Stimulated activated naive CD4-positive, alpha-beta T cell treated with Interleukin-2 at 50 U/mL for 16 hours (primary cell): ENCODE measurements around the gene HEATR3.

ENCODE experiments used
- DNase-seq: peaks from one replicate; lab custom pipeline; 2025; lab: John Stamatoyannopoulos, UW

Gene HEATR3

DNA sequence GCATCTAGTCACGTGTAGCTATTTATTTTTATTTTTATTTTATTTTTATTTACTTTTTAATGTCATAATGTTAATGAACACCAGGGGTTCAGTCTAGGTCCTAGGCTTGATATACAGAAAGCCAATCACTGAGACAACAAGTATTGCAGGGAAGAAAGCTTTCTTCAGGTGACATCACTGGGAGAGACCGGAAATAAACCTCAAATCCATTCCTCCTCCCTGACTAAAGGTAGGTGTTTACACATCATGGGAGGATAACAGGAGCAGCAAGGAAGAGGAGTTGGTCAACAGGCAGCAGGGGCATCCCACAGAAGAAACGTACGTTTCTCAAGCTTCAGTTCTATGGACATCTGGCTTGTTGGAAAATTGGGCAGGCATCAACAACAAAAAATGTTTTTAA, 9.5 kb upstream of the HEATR3 start:
- DNase-seq = no peak

DNA sequence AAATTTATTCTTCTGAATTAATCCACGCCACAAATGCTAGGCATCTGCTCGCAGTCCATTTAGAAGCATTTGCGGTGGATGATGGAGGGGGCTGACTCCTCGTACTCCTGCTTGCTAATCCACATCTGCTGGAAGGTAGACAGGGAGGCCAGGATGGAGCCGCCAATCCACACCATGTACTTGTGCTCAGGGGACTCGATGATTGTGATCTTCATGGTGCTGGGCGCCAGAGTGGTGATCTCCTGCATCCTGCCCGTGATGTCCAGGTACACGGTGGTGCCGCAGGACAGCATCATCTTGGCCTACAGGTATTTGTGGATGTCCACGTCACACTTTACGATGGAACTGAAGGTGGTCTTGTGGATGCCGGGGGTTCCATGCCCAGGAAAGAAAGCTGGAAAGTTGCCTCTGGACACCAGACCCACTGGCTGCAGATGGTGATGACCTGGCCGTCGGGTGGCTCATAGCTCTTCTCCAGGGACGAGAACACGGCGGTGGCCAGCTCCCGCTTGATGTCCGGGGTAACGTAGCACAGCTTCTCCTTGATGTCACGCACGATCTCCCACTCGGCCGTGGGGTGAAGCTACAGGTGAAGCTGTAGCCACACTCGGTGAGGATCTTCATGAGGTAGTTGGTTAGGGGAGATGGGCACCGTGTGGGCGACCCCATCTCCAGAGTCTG, 7.5 kb upstream of the HEATR3 start:
- no peak for DNase-seq

DNA sequence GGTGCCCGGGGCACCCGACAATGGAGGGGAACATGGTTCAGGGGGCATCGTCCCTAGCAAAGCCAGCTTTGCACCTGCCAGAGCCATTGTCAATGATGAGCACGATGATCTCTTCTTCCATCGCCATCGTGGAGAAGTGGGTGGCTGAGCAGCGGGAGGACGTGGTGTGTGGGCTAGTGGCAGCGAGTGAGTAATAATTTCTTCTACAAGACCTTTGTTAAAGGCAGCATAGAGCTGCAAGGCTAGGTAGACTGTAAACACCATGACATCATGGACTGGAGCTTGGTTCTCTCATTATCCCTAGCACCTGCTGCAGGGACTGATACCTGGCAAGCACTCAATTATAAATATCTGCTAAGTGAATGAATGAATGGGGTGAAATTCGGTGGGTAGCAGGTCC, 6.7 kb upstream of the HEATR3 start:
- DNase-seq = no peak

DNA sequence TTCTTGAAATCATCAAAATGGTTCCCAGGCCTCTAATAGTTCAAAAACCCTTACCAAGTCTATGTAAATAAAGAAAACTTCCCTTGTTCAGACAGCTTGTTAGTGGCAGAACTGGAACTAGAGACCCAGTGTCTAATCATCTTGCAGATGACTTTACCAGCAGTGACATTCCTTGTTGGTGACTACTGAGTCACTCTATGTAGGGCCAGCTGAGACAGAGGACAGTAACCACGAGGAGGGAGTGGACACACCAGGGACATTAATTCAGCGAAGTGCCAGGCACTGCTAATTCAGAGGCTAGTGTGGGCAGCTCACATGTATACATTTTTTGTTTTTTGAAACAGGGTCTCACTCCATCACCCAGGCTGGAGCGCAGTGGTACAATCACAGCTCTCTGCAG, 6.1 kb upstream of the HEATR3 start:
- no peak for DNase-seq

DNA sequence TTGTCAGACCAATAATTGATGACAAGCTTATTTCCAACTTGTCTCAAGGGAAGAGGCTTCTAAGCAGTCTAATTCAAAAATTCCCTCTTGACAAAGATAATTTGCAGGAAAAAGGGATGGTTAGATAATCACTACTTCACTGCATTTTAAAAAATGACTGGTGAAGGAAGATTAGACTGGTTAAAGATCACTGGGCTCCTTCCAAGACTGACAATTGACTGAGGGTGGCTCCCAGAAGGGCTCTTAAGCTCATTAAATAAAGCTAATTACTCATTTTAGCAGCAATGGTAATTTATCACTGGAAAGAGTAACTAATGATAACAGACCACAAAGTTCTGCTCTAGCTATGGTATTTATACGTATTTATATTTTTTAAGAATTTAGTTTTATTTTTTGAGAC, 4.4 kb upstream of the HEATR3 start:
- no peak for DNase-seq

DNA sequence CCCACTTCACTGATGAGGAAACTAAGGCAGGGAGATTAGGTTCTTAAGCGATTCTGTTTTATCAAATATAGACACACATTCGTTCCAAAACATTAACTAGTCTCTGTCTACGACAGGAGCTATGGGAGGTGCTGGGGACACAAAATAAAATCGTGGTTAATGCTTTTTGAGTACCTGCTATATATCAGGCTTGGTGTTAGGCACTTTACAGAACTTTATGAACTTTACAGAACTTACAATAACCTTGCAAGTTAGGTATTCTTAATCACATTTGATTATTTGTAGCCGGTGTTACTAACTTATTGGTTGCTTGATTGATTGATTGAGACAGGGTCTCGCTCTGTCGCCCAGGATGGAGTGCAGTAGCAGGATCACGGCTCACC, 538 bp upstream of the HEATR3 start:
- no peak for DNase-seq

DNA sequence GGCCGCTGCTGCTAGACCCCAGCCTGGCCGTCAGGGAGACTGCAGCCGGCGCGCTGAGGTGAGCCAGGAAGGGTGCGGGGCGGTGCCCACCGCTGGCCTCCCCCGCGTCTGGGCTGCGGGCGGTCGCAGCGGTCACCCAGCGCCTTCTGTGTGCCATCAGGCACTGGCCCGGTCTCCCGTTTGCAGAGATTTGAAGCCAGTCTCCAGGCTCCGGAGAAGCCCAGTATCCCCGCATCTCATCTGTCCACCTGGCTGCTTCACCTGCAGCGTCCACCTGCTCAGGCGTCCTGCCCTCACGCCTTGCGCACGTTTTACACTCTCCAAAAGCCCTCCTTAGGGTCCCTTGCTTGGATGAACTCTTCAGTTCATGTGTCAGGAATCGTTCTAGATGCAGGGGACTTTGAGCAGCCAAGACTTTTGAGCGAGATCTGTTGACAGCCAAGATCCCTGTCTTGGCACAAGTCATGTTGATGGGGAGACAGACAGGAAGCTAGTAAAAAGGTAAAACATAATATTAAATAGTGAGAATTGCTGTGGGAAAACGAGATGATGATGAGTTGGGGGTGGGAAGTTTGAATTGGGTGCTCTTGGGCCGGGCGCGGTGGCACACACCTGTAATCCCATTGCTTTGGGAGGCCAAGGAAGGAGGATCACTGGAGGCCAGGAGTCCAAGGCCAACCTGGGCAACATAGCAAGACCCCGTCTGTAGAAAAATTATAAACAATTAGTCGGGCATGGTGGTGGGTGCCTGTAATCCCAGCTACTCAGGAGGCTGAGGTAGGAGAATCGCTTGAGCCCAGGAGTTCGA, 916 bp downstream of the HEATR3 start:
- DNase-seq = no peak

DNA sequence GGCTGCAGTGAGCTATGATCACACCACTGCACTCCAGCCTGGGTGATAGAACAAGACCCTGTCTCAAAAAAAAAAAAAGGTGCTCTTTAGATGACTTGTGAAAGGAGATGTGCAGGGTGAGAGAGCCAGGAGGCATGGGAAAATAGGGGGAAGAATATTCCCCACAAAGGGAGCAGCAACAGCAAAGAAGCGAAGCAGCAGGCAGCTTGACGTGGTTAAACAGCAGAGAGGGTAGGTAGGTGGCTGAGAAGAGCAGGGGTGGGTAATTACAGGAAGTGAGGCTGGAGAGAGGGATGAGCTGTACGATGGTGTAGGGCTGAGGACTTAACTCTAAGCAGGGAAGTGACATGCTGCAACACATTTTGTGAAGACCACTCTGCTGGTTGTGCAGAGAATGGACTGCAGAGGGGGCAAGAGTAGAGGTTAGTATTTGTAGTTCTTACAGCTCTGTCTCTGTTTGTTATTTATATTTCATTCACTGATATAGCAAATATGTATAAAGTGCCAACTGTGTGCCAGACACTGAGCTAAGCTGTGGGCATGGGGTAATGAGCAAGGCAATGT, 1.6 kb downstream of the HEATR3 start:
- no peak for DNase-seq

DNA sequence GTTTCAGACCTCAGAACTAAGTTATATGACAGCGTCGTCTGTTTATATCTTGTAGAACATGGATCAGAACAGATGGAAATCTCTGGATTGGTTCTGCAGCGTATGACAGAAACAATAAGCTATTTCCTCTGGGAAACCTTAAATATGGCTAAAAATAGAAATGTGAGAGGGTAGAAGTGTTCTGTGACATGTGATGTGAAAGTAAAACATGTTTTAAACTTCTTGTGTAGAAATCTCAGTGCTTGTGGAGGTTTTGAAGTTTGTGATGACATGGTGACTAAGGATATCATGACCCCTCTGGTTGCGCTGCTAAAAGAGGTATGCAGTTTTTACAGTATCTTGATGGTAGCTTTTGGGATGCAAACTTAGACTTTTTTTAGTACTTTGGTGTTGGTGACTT, 2.8 kb downstream of the HEATR3 start:
- no peak for DNase-seq

DNA sequence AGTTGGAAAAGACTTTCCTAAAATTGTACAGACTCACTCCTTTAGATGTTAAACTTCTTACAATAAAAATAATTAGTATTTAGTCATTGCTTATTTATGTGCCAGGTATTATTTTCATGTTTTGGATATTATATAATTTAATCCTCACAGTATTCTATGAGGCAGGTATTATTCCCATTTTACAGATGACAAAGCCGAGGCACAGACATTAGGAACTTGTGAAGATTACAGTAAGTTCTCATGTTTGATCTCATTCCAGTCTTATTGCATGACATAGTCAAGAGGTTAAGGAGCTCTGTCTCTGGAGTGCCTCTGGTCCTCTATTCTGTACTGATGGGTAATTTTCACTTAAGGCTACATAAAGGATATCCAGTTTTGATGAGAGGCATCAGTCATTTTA, 3.3 kb downstream of the HEATR3 start:
- DNase-seq = no peak

DNA sequence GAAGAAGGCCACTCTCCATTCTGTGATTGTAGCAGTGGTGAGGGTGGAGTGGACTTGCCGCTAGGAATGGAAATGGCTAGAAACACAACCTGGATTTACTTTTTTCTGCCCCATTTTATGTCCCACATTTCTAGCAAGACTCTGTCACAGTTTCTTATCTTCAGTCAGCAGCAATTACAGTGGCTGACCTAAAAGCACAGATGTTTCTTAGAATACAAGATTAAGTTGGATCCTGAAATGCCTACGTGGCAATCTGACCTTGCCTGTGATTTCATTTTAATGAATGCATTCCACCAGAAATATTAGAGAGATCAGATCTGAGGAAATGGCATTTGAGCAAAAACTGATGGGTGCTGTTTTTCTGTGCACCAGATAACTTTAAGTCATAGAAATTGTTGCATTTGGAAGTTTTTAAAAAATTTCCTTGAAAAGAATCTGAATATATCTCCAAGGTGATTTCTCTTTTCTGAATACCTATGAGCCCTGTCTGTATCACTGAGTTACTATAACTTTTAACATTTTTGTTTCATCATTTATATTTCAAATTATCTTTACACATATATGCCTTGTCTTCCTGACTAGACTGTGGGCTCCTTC, 5.4 kb downstream of the HEATR3 start:
- DNase-seq = no peak

DNA sequence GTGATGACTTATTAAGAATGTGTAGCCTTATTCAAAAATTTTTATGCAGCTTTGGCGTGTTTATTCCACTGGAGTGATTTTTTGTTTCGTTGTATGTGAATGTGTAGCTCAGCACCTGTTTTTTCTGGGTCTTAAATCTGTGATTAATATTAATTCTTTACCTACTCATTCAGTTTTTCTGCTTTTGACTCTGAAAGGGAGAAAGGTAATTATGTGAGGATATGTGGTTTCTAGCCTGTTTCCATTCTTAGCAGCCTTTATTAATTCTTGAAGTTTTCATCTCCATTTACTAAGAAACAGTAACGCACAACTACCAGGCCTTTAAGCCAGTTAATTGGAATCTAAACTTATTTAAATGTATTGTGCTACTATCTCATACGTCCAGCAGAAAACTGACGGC, 7.0 kb downstream of the HEATR3 start:
- DNase-seq = no peak

DNA sequence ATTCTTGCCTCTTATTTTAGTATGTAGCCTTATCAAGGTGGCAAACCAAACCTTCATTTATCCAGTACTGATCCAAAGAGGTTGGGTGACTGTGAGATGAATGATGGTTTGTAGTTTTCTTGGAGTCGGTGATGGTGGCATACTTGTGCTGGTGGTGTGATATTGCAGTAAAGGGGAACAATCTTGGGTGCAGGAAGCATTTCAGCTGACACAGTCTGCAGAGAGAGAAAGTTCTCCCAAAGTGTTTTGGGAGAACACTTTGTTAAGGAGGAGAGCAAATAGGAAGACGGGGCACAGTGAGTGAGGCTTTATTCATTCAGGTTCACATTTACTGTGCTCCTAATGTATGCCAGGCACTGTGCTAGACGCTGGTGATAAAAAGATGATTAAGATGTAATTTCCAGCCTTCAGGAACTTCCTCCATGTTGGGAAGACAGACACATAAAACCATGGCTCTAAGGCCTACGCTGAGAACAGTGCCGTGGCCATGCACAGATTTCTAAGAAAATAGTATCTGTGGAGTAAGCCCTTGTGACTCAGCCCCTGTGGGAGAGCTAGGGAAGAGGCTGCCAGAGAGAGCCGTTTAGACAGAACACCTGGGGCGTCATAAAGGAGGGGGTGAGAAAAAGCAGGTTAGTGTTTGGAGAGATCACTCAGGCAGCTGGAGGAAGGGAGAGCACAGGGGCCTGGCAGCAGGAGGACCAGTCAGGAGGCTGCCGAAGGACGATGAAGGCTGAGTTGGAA, 13.8 kb downstream of the HEATR3 start:
- DNase-seq = no peak

DNA sequence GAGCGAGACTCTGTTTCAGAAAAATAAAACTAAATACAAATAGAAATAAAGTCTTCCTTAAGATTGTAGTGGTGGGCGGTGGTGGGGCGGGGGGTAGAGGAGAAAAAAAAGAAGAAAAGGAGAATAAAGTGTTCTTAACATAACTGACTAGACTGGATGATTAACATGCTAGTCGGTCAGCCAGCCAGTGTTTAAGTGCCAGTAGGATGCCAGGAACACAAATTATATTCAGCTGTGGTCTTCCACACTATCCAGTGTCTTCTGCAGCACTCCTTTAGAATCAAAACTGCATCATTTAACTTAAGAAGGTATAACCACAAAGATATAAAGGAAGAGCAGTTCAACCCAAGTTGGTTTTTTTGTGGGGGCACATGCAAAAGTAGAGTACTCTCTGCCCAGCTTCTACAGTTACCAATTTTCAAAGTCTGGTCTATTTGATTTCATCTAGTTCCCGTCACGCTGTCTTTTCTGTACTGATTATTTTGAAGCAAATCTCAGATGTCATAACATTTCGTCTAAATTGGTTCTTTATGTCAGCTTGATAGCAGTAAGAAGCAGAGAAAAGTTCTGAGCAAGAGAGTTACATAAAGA, 15.8 kb downstream of the HEATR3 start:
- DNase-seq = no peak

DNA sequence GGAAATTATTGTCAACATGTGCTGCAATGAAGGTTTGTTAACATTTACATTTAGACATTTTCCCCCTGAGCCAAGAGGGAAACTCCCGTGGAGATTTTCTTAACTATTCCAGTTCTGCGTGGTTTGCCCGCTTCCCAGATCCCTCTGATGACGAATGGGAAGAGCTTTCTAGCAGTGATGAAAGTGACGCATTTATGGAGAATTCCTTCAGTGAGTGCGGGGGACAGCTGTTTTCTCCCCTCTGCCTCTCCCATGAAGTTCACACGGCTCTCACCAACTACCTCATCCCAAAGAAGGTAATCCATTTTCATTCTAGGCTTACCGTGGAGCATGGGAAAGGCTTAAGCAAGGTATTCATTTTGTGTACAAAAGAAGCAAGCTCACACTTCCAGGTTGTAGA, 18.2 kb downstream of the HEATR3 start:
- DNase-seq = no peak

DNA sequence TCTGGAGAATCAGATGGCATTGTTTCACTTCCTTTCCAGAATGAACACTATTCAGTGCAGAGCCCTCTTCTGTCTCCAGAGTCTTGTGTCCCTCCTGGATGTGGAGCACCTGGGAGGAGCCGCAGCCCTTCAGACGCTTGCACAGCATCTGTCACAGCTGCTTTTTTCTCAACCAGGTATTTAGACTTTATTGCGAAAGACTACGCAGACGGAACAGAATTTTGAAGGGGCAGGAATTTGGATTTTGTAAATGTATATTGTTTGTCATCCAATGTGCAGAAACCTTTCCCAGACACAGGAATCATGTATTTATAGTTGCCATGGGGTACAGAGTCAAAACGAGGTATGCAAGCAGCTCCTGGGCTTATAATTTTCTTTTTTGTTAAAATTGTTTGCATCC, 20.4 kb downstream of the HEATR3 start:
- no peak for DNase-seq

DNA sequence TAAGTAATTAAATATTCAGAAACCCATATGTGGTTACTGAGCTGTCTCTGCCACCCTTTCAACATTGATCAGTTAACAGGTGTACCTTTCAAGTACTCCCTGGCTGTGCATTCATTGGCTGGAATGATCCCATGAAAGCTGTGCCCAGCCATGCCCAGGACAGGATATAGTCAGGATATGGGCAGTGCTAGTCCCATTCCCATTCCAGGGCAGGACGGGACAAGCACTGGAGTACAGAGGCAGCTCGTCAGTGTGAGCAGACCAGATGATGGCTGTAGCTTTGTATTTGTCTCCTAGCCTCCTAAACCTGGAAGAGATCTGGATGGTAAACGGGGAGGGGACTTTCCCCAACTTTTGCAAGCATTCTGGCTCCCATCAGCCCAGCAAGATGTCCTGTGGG, 22.5 kb downstream of the HEATR3 start:
- no peak for DNase-seq

DNA sequence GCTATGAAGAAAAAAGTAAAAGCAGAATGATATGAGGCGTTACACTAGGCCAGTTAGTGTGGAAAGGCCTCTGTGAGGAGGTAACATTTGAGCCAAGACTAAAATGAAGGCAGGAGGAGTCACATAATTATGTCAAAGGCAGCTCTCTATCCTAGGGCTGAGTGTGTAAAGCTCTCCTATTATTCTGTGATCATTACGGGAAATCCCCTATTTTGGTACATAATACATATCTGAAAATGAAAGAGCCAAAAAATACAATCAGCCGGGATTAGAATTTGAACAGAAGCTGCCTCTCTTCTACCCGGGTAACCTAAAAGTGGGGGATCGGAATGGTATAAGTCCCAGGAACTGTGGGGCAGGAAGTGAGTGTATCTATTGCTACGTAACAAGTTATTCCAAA, 27.1 kb downstream of the HEATR3 start:
- no peak for DNase-seq

DNA sequence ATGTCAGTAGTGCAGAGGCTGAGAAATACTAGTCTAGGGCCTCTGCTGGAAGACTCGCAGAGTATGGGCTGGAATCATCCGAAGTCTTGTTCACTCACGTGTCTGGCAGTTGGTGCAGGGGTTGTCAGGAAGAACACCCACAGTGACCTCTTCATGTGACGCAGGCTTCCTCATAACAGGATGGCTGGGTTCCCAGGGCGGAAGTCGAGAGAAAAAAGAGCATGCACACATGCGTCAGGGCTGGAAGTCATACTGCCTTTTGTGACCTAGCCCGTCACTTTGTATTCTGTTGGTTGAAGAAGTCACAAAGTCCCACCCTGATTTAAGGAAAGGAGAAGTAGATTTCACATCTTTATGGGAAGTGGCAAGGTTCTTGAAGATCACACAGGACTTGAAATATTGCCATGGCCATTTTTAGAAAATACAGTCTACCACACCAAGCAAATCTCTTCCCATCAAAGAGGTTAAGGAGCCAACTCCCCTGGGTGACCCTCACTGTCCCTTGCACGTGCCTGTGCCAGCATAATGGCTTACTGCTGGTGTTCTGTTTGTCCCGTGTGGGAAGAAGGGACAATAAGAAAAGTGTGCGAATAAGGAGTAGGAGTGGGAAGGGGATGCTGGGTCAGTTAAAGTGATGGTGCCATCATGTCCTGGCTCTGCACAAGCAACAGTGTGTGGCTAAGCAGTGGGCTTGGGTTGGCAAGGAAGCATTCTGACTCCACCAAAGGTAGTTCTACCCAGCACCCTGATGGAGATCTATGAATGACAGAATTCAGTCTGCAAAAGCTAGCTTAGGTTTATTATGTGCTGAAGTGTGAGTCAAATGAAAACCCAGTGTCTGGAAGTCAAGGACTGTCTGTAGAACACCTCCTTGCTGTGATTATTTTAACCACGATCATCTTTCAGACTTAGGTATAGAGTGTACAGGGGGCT, 28.1 kb downstream of the HEATR3 start:
- no peak for DNase-seq

DNA sequence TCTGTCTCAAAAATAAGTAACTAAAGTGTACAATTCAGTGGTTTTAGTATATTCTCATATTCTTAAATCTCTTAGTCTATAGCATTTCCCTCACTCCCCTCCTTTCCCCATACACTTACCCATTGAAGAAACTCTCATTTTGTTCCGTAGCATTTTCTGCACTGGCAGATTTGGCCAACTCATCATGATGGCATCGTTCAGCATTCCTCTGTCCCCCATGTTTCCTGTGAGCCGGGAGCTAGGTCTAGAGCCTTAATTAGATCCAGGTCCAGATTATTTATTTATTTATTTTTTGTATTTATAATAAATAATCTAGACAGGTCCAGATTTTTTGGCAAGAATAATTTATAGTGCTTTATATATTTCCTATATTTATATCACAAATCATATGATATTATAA, 31.0 kb downstream of the HEATR3 start:
- DNase-seq = no peak
